NCI-H1048 (cell line): ENCODE data around the gene RDX.
"Not testable (repeated sequence)": the region's sequence is repeated elsewhere in the genome, so short reads cannot be mapped to it uniquely, and the experiment has no call there.

Experiments used
- DNase-seq: peaks from one replicate; lab custom pipeline; 2025; lab: John Stamatoyannopoulos, UW

RDX gene

DNA sequence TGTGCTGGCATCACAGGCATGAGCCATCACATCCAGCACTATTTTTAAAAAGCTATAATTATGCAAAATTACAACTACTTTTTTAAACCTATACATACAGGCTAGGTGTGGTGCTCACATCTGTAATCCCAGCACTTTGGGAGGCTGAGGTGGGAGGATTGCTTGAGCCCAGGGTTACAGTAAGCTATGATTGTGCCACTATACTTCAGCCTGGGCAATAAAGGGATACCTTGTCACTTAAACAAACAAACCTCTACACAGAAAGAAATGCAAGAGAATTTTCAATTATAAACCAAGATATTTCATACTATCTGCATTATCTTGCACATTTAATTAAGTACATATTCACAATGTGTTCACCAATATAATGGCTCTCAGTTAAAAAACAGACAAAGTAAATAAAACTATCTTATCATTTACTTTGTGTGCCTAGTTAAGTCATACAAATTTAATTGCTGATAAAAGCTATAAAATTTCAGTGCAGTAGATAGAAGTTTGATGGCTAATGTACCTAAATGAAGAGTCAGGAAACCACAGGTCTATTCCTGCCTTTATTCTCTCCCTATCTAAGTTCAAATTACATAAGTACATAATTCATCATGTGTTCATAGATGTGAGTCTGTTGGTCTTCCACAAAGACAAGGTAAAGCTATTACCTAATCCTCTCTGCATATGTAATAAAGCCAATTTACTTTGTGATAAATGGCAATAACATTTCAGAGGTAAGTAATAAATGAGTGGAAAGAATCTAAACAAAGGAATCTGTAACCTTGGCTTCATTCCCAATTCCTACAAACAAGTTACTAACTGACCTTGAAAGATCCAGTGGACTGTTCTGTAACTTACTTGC, 9.0 kb upstream of the RDX start:
- DNase-seq = no peak

DNA sequence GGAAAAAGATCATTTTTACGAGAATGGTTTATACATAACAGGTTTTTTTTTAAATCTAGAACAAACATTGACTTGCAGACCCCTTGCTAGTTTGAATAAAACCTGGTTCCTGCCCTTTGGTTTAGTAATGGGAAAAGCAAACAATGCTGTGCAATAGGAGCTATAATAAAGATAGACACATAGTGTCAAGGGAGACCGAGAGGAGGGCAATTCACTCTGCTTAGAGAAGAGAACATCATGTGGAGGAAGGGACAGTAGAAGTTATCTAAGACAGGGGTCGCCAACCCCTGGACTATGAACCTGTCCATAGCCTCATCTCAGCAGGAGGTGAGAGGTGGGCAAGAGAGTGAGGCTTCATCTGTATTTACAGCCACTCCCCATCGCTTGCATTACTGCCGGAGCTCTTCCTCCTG, 7.0 kb upstream of the RDX start:
- DNase-seq = no peak

DNA sequence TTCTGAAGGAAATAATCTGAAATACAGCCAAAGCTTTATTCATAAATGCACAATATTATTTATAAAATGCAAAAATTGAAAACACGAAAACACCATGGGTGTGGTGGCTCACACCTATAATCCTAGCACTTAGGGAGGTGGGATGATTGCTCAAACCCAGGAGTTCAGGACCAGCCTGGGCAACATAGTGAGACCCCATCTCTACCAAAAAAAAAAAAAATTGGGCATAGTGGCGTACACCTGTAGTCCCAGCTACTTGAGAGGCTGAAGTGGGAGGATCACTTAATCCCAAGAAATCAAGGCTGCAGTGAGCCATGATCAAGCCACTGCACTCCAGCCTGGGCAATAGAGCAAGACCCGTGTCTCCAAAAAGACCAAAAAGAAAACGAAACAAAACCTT, 5.2 kb upstream of the RDX start:
- DNase-seq = no peak

DNA sequence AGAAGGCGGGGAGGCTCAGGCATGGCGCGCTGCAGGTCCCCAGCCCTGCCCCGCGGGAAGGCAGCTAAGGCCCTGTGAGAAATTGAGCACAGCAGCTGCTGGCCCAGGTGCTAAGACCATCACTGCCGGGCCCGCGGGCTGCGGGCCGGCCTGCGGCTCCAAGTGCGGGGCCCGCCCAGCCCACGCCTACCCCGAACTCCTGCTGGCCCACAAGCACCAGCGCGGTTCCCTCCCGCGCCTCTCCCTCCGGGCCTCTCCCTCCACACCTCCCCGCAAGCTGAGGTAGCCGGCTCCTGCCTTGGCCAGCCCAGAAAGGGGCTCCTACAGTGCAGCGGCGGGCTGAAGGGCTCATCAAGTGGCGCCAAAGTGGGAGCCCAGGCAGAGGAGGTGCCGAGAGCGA, 4.6 kb upstream of the RDX start:
- no peak for DNase-seq

DNA sequence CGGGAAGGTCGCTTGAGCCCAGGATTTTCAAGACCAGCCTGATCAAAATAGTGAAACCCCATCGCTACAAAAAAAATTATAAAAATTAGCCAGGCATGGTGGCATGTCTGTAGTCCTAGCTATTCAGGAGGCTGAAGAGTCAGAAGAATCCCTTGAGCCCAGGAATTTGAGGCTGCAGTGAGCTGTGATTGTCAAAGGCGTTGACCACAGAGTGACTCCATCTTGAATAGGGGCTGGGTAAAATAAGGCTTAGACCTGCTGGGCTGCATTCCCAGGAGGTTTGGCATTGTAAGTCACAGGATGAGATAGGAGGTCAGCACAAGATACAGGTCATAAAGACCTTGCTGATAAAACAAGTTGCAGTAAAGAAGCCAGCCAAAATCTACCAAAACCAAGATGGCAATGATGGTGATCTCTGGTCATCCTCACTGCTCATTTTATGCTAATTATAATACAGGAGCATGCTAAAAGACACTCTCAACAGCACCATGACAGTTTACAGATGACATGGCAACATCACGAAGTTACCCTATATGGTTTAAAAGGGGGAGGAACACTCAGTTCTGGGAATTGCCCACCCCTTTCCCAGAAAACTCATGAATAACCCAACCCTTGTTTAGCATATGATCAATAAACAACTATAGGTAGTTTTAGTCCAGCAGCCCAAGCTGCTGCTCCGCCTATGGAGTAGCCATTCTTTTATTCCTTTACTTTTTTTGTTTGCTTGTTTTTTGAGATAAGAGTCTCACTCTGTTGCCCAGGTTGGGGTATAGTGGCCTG, 2.8 kb upstream of the RDX start:
- DNase-seq = no peak

DNA sequence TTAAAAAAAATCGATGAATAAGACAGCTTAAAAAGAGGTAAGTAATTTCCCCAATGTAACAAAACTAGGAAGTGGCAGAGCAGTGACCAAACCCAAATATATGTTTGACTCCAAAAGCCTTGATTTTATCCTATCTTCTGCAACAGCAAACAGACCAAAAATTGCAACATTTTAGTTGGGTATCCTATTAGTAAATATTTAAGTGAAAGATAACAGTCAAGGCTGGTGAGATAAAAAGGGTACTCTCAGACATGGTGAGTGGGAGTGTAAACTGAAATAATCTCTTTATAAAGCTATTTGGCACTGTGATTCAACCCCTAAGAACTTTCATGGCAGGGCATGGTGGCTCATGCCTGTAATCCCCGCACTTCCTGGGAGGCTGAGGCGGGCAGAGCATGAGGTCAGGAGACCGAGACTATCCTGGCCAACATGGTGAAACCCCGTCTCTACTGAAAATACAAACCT, 1.9 kb upstream of the RDX start:
- DNase-seq = no peak

DNA sequence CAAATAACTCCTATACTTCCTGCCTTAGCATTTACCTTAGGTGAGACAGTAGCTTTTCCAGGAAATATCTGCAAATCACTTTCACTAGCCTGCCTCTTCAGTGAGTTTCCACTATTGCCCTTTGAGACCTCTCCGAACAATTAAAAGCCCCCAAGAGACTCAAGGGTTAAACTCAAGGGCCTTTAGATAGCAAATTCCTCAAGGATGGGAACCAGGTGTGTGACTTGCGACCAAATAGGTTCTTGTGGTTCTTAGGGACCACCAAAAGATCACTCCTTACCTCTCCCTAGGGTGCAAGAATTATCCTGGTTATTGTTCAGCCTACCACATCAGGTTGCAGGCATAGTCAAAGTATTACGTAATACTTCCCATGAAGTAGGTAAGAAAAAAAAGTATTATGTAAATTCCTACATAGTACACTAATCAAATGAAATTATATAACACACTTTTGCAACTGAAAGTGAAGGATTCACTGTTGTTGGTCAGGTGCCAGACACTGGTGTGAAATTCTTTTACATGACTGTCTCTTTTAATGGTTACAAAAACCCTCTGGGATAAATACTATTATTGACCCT, 1.4 kb upstream of the RDX start:
- DNase-seq = no peak

DNA sequence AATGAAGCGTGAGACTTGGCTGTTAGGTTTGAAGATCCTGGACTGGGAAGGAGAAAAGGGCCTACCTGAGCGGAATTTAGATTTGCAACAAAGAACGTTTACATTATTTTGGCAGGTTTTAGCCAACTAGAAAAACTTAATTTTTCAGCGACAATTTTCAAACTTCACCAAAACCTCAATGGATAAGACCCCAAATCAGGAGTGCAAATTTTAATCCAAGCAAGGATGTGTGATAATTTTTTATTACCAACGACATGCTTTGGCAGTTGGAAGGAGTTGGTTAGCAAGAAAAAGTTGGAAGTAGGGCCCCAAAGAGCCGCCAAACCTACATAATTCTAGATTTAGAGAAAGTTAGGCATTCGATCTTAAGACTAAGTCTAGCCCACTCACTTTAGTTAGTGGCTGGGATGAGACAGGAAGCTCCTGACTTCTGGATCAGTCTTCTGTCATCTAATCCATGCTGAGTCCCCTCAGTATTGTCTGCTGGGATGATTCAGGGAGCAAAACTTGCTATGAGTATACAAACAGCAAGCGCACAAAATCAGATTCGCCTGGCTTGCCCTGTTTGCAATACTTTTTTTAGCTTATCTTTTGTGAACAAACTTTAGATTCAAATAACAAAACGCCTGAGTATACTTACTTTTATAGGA, 787 bp upstream of the RDX start:
- DNase-seq = no peak

DNA sequence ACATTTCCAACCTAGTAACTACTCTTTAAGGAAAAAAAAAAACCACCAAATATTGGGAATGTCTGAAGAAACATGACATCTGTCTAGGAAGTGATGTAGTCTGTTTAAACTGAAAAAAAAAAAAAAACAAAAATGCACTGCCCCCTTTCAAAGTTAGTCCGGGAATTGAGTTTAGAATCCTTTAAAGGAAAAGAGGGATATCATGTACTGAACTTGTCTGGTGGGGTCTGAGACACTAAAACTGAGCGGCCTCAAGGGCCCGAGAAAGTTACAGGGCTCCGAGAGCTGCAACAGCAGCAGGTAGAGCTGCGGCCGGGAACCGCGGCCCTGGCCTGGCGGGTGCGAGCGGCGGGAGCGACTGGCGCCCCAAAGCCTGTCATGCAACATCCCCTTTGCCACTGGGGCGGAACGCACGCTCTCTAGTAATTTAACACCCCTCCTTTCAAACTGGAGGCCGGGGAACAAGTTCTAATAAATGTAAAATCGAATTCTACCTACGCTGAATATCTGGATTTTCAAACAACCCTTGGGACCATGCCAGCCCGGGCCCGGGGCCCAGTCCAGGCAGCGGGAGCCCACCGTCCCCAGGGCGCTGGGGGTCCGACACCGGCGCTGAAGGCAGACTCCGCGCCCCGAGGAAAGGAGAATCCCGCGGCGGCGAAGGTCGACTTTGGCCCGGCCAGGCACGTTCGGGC, 736 bp downstream of the RDX start:
- no peak for DNase-seq

DNA sequence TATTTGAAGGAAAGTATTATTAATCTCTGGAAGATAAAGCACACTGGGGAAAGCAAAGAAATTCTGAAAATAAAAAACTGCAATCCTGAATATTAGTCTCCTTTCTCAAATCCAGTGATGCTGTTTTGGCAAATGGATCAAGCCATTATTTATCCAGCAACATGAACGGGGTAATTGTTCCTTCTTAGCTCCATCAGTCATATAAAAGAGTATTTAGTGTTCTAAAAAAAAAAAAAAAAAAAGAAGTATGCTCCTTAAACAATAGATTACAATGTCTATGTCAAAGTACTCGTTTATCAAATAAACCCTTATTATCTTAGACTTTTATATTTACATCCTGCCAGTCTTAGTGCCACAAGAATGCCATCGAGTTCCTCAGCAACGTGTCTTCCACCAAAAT, 1.3 kb downstream of the RDX start:
- DNase-seq = no peak

DNA sequence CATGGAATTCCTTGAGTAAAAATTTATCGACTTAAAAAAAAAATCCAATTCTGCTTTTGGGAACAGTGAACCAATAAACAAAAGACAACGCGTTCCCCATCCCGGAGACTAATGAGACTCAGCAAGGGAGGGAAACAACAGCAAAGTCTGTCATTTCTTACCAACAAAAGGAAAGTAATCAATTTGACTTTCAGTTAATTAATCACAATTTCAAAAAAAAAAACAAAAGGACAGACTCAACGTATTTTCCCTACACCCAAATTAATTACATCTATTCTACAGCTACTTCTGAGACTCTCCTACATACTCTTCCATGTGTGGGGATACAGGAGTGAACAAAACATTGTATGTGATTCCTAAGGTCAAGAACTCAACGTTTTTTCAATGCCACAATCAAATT, 1.9 kb downstream of the RDX start:
- DNase-seq = no peak

DNA sequence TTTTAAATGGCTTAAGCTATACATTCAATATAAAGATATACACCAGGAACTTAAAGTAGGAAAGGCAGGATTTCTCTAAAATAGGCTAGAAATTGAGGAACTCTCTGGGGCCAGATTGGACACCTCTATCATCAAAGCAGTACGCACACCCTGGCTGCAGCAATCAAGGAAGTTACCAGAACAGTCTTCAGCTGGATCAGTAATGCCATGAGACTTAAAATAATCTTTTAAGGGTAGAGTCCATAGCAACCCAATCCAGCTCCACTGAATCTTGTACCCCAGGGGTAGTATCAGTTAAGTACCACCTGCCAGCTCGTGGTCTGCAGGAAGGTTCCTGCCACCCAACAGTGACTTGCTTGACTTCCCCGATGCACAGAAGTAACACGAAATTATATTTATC, 3.0 kb downstream of the RDX start:
- DNase-seq = no peak

DNA sequence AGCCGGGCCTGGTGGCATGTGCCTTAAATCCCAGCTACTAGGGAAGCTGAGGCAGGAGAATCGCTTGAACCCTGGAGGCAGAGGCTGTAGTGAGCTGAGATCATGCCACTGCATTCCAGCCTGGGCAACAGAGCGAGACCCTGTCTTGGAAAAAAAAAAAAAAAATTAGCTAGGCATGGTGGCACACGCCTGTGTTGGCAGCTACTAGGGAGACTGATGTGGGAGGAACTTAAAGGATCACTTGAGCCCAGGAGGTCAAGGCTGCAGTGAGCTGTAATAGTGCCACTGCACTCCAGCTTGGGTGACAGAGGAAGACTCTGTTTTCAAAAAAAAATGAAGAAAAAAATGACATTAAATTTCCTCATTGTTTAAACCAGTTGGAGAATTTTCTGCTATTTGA, 4.3 kb downstream of the RDX start:
- DNase-seq = not testable (repeated sequence)

DNA sequence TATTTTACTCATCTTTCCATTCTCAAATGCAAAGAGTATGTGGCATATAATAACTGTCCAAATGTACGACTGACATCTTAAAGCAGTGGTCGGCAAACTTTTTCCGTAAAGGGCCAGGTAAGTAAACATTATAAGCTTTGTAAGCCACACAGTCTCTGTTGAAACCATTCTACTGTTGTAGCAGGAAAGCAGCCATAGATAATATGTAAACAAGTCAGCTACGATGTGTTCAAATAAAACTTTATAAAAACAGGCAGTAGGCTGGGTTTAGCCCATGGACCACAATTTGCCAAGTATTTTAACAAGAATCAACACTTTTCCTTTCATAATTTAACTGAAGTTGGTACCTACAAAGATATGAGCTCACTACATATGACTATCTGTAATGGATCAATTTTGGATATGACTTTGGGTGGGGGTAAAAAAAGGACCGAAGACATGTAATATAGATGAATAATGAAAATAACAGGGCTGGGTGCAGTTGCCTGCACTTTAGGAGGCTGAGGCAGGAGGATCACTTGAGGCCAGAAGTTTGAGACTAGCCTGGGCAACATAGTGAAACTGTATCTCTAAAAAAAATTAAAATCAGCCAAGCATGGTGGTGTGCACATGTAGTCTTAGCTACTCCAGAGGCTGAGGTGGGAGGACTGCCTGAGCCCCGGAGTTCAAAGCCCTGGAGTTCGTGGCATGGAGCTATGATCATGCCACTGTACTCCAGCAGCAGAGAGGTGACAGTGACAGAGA, 5.7 kb downstream of the RDX start:
- no peak for DNase-seq

DNA sequence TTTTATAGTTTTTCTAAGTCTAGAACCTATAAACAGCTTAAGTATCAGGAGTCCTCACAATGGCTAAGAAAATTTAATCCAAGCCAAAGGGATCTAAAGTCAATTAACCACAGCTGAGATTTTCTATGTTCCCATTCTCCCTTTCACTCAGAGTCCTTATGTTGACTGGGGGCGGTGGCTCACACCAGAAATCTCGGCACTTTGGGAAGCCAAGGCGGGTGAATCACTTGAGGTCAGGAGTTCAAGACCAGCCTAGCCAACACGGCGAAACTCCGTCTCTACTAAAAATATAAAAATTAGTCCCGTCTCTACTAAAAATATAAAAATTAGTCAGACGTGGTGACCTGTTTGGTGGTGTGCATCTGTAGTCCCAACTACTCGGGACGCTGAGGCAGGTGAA, 6.9 kb downstream of the RDX start:
- no peak for DNase-seq

DNA sequence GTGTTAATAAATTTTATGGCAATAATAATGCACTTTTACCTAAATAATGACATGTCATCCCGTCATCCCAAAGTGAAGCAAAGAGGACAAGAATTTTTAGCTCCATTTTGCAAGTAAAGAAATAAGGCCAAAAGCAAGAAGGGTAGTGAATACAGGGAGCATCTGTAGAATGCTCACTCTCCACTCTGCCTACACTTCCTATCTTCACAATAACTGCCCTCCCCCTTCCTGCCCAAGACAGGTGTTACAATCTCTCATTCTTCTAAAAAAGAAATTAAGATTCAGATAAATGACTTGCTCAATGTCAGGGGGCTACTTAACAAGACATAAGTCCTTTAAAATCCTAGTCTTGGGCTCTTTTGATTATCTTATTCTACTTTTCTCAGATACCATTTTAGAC, 8.9 kb downstream of the RDX start:
- DNase-seq = no peak

DNA sequence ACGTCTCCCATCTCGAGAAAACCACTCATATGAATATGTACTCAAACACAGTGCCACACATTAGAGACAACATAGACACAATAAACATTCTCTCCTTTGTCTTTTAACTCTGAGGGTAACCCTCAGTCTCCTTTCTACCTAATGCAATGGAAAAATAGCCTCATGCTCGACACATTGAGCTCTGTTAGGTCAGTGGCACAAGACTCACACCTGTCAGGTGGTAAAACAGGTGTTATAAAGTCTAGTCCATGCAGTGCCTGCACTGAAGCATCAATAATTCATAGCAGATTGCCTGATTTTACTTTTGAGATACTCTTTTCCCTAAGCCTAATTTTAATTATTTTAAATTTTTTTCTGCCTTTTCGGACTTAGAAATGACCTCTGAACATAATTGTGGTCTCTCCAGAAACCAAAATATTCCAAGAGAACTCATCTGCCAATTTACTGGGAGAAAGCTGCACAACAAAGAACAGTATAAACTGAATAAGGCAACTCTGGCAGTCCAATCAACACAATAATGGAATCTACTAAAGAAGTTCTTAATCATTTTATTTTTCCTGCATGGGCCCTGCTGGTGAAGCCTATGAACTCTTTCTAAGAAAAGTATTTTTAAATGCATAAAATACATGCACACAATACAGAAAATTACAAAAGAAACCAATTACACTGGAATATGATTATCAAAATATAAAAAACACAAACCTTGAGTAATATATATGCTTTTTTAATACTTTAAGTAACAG, 9.9 kb downstream of the RDX start:
- no peak for DNase-seq

DNA sequence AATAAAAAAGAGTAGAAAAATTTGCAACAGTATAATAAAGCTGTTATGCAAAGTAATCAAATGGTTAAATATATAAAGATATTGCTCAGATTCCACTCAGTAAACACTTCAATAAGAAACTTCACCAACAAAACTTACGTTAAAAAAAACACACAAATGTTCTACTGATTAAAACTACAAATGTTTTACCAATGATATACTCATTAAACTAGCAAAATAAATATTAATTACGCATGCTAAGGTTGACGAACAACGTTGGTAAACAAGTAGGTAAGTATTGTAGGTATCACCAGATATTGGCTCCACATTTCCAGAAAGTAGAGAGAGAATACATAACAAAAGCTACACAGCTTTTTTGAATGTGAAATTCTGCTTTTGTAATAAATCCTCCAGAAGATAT, 12.6 kb downstream of the RDX start:
- no peak for DNase-seq

DNA sequence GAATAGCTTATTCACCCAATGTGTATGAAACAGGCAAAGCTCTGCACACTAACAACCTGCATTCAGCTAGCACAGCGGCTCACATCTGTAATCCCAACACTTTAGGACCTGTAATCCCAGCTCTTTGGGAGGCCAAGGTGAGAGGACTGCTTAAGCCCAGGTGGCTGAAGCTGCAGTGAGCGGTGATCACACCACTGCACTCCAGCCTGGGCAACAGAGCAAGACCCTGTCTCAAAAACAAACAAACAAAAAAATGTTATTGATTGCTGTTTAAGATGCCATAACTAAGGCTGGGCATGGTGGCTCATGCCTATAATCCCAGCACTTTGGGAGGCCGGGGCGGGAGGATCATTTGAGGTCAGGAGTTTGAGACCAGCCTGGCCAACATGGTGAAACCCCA, 15.8 kb downstream of the RDX start:
- DNase-seq = not testable (repeated sequence)

DNA sequence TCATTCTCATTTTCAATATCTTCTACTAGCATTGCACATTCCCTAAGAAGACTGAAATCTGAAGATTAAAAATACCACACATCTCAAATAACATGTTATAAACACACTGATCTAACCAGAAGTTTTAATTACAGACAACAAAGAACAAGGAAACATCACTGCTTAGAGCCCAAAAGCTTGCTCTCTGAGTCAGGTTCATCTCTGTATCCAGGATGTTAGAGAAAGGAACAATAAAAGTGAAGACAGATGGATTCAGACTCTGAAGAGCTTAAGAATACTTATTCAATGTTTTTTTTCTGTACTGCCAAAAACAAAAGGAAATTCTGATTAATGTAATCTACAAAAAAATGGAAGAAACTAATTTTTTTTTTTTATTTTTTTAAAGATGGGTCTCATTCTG, 16.5 kb downstream of the RDX start:
- no peak for DNase-seq

DNA sequence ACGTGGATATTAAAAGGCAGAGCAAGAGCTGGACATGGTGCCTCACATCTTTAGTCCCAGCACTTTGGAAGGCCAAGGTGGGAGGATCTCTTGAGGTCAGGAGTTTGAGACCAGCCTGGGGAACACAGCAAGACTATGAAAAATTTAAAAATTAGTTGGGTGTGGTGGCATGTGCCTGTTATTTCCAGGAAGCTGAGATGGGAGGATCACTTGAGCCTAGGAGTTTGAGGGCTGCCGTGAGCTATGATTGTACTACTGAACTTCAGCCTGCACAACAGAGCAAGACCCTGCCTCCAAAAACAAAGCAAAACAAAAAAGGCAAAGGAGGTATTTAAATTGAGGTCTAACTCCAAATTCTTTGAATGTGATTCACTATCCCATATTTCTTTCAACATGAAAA, 23.5 kb downstream of the RDX start:
- no peak for DNase-seq
